Spinal cord (tissue), 10 donors: Measurements from ENCODE around the gene SND1. TPM values are rescaled to one million over a fixed set of nuclear protein-coding genes. Genes with fewer than 3 reads are reported as not detected.

Source experiments
- DNase-seq, 6 donors: peaks; one replicate each; pipeline versions ENCODE4 v3.0.0 to v3.0.0-alpha.2; 2013 to 2015; ENCODE audit warnings: low spot score in 6 of 6, low read depth in 4 of 6
- H3K27ac ChIP-seq: one replicate; pipeline ENCODE4 v1.5.1; 2013; ENCODE audit warnings: low read depth, low read length, control low read depth
- H3K27me3 ChIP-seq: one replicate; pipeline ENCODE4 v1.6.1; 2013; ENCODE audit warnings: low read length; ENCODE audit not compliant: control insufficient read depth, insufficient read depth
- H3K36me3 ChIP-seq: one replicate; pipeline ENCODE4 v1.6.1; 2013; ENCODE audit warnings: low read length; ENCODE audit not compliant: control insufficient read depth, insufficient read depth
- H3K4me1 ChIP-seq: one replicate; pipeline ENCODE4 v1.6.1; 2013; ENCODE audit warnings: low read length; ENCODE audit not compliant: control insufficient read depth, insufficient read depth
- H3K4me3 ChIP-seq: one replicate; pipeline ENCODE4 v1.5.1; 2013; ENCODE audit warnings: low read depth, low read length, control low read depth
- H3K9me3 ChIP-seq: one replicate; pipeline ENCODE4 v1.6.1; 2013; ENCODE audit warnings: low read length; ENCODE audit not compliant: control insufficient read depth, insufficient read depth
- WGBS: methylation state at CpG from one replicate; pipeline ENCODE4 v1.1.5; 2013; ENCODE audit warnings: missing lambda C conversion rate; ENCODE audit not compliant: insufficient coverage; 5-methylcytosine and 5-hydroxymethylcytosine counted together
- polyA plus RNA-seq, 2 donors: library from polyadenylated mRNA; unstranded; fragments of 120-200 nt; gene quantifications; one replicate each; pipeline ENCODE4 v1.2.1, GENCODE V29; 2013; ENCODE audit not compliant: insufficient read length in 2 of 2
- total RNA-seq, 2 donors: library from RNA; depleted of rRNA in 1 of 2; stranded (reverse); fragments of 120-200 nt in 1 of 2; fragments of >200 nt in 1 of 2; gene quantifications; one replicate each; pipeline versions ENCODE4 v1.2.3 to v1.2.4, GENCODE V29; 2013 to 2014
- donor health status: healthy.

Gene SND1
- total and polyA plus RNA-seq, 4 donors = 72.1 to 125 (median 91.3) TPM

DNA sequence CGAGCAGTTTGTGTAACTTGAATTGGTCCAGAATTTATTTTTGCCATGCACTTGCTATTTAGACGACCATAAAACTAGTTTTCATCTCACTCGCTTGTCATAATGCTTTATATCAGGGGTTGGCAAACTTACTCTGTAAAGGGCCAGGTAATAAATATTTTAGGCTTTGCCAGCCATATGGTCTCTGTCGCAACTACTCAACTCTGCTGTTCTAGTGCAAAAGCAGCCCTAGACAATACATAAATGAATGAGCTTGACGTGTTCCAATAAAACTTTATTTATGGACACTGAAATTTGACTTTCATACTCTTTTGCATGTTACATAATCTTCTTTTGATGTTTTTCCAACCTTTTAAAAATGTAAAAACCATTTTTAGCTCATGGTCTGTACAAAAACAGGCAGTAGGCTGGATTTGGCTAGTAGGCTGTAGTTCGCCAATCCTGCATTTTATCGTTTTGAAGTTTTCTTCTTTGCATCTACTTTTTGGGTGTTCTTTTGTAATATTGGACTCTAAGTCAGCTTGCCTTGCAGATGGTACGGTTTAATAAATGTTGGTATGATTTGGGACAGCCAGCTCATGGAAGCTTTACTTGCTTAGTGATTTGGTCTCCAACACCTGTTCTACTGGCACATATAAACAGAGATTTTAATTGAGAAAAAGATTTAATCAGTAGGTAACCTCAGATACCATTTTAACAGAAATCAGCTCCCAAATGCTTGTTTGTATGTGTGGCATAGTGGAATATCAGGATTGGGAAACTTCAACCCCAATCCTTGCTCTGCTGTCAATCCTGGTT is 25.6 kb downstream of the SND1 start:
- H3K27ac ChIP-seq = no peak overlapping the region
- no peaks in the 10 kb centered on the region for H3K9me3 ChIP-seq
- H3K4me3 ChIP-seq = no peak overlapping the region
- H3K27me3 ChIP-seq = no peaks in the 10 kb centered on the region
- no peaks in the 10 kb centered on the region for H3K36me3 ChIP-seq
- H3K4me1 ChIP-seq = peaks cover 6% of the 10 kb centered on the region
- no peak for DNase-seq
- 93% methylated on average over 3 of the region's 8 CpGs for whole genome bisulfite sequencing

GRCh38 chr7:127678337-127678736 is 26.3 kb downstream of the SND1 start:
- no peaks in the 10 kb centered on the region for H3K27me3 ChIP-seq
- peak in 2 of 6 donors; percentile 39 to 54 for DNase-seq
- WGBS = 49% methylated on average over 4 of the region's 6 CpGs

GRCh38 chr7:127678947-127679346 is 27.0 kb downstream of the SND1 start:
- Histone ChIP-seq H3K4me1 (peaks cover 4% of the 10 kb centered on the region), H3K4me3 (no peak overlapping the region), H3K9me3 (no peaks in the 10 kb centered on the region), H3K36me3 (no peaks in the 10 kb centered on the region), H3K27me3 (no peaks in the 10 kb centered on the region), H3K27ac (no peak overlapping the region)
- no CpG with 5 or more reads among the region's 3 CpGs for WGBS
- no peak for DNase-seq

More at GRCh38 chr7:127678337-127678736, 26.3 kb downstream of the SND1 start:
- no peaks in the 10 kb centered on the region for H3K9me3 ChIP-seq
- H3K4me3 ChIP-seq = no peak overlapping the region
- H3K27ac ChIP-seq = no peak overlapping the region
- H3K4me1 ChIP-seq = peaks cover 6% of the 10 kb centered on the region
- no peaks in the 10 kb centered on the region for H3K36me3 ChIP-seq

GRCh38 chr7:127680983-127681382 is 29.0 kb downstream of the SND1 start:
- H3K27ac ChIP-seq = no peak overlapping the region
- peaks cover 3% of the 10 kb centered on the region for H3K4me1 ChIP-seq
- WGBS = no CpG with 5 or more reads among the region's 3 CpGs
- no peaks in the 10 kb centered on the region for H3K36me3 ChIP-seq
- no peak overlapping the region for H3K4me3 ChIP-seq
- H3K27me3 ChIP-seq = no peaks in the 10 kb centered on the region
- DNase-seq = no peak
- H3K9me3 ChIP-seq = no peaks in the 10 kb centered on the region

DNA sequence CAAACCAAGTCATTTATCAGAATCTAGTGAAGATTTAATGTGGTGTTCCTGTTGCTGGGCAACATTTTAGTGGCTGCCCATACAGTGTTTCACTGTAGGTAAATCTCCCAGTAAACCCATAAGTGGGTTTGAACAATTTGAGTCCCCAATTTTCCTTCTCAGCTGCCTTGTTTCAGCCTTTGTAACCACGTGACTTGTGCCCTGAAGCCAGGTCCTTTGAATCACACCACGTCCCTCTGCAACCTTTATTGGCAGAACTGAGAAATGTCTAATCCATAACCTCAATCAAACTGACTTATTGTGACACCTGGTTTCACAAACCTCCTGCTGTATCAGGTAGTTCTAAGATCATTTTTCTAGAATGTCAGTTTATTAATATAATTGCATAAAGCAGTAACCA is 30.1 kb downstream of the SND1 start:
- 40% methylated on average over 1 of the region's 2 CpGs for WGBS

GRCh38 chr7:127683776-127684681 is 32.0 kb downstream of the SND1 start:
- H3K4me1 ChIP-seq = no peaks in the 10 kb centered on the region
- no peak overlapping the region for H3K27ac ChIP-seq
- no peak for DNase-seq
- 51% methylated on average over 4 of the region's 4 CpGs for WGBS
- no peaks in the 10 kb centered on the region for H3K9me3 ChIP-seq
- H3K4me3 ChIP-seq = no peak overlapping the region
- H3K36me3 ChIP-seq = peaks cover 3% of the 10 kb centered on the region
- H3K27me3 ChIP-seq = no peaks in the 10 kb centered on the region

More for the DNA sequence above, 30.1 kb downstream of the SND1 start:
- H3K4me3 ChIP-seq = no peak overlapping the region
- H3K36me3 ChIP-seq = peaks cover 3% of the 10 kb centered on the region
- DNase-seq = peak in 1 of 6 donors; percentile 38
- peaks cover 3% of the 10 kb centered on the region for H3K4me1 ChIP-seq
- no peak overlapping the region for H3K27ac ChIP-seq
- no peaks in the 10 kb centered on the region for H3K27me3 ChIP-seq
- no peaks in the 10 kb centered on the region for H3K9me3 ChIP-seq

DNA sequence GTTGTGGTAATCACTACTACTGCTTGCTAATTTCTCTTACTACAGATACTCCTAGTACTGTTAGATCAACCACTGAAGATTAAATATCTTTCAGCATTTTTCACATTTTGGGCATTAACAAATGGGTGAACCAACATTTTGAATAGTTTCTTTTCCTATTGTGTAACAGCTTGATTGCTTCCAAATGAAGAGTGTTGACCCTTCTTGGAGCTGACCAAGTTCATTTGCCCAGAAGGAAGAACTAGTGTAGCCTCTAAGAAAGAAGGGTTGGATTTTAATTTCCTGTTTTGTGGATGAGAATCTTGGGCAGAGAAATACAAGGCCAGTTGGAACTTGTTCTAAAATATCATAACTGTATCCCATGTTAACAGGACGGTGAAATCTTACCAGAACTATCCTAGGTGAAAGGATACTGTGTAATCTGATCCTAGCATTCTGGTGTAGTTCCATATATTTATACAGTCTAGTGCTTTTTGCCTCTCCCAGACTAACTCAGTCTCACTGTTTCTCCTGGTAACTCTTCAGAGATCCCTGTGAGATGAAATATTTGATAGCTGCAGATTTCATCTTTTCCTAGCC is 37.3 kb downstream of the SND1 start:
- H3K36me3 ChIP-seq = peaks cover 3% of the 10 kb centered on the region
- no peak for DNase-seq
- no peaks in the 10 kb centered on the region for H3K9me3 ChIP-seq
- no peaks in the 10 kb centered on the region for H3K27me3 ChIP-seq
- no CpG with 5 or more reads among the region's 1 CpG for WGBS
- no peaks in the 10 kb centered on the region for H3K4me1 ChIP-seq
- no peak overlapping the region for H3K27ac ChIP-seq
- H3K4me3 ChIP-seq = no peak overlapping the region

DNA sequence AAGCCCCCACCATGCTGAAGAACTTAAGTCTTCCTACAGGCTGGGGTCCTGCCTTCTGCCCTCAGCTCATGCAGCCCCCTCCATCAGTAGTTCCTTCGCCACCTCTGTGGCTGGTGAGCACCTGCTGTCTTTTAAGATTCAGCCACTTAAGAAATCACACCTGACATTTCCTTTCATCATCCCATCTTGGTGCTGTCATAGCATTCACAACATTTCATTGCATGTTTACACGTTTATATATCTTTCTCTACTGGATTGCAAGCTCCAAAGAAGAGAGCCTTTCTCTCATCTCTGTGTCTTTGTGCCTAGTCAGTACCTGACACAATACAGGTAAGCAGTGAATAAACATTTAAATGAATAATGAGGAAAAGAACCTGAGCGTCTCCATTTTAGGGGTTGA is 38.3 kb downstream of the SND1 start:
- Histone ChIP-seq H3K4me1 (no peaks in the 10 kb centered on the region), H3K36me3 (peaks cover 4% of the 10 kb centered on the region), H3K27ac (no peak overlapping the region), H3K27me3 (no peaks in the 10 kb centered on the region), H3K9me3 (no peaks in the 10 kb centered on the region), H3K4me3 (no peak overlapping the region)
- whole genome bisulfite sequencing = 80% methylated on average over 2 of the region's 3 CpGs
- DNase-seq = no peak

DNA sequence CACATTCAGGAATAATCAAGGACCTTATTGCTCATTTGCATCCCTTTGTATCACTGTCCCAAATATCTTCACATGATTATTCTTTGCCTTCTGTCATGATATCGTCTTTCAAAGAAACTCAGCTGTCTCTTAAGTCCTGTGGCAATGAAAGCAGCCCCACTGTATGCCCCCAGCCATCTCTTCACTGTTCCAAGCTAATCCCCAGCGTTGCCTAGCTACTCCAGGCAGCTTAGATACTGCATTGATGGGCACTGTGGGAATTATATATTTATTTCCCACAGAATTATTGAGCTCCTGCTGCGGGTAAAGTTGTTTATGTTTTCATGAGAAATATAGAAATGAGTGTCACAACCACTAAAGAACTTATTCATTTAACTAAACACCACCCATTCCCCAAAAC is 38.8 kb downstream of the SND1 start:
- Histone ChIP-seq H3K36me3 (peaks cover 7% of the 10 kb centered on the region), H3K9me3 (no peaks in the 10 kb centered on the region), H3K4me3 (no peak overlapping the region), H3K27ac (no peak overlapping the region), H3K27me3 (no peaks in the 10 kb centered on the region), H3K4me1 (no peaks in the 10 kb centered on the region)
- WGBS = 0% methylated on average over 1 of the region's 3 CpGs
- peak in 3 of 6 donors; percentile 26 to 81 (median 76) for DNase-seq
